NB4 (cell line): Measurements from ENCODE around the gene UBP1.

Experiments used
- CTCF ChIP-seq: IDR thresholded peaks from one replicate; pipeline ENCODE4 v1.5.1; 2012; ENCODE audit warnings: low read depth, low read length
- MYC ChIP-seq: IDR thresholded peaks from 2 replicates; pipeline ENCODE4 v1.6.1; 2011; ENCODE audit warnings: low read depth, low read length
- POLR2A ChIP-seq: IDR thresholded peaks from 2 replicates; pipeline ENCODE4 v1.6.1; 2011; ENCODE audit warnings: mild to moderate bottlenecking; ENCODE audit not compliant: insufficient read length; ENCODE audit errors: extremely low read depth

GRCh38 chr3:33467786-33468185, 27.6 kb upstream of the UBP1 start:
- TF ChIP-seq CTCF (no peak), POLR2A (no peak), MYC (no peak)
